SK-N-SH (cell line): ENCODE results near the gene SORBS2.

Experiments
- EZH2phosphoT487 ChIP-seq: fragments of 200-600 bp; sonication (generic); IDR thresholded peaks from 2 replicates; pipeline ENCODE4 v1.6.1; 2017; ENCODE audit warnings: low read depth, mixed run types, mild to moderate bottlenecking, antibody characterized with exemption, moderate library complexity, borderline replicate concordance
- POLR2AphosphoS5 ChIP-seq: IDR thresholded peaks from 2 replicates; pipeline ENCODE4 v1.6.1; 2012; ENCODE audit warnings: low read depth, low read length
- SMC3 ChIP-seq: IDR thresholded peaks from 2 replicates; pipeline ENCODE4 v1.6.1; 2012; ENCODE audit warnings: low read depth, low read length, improper control_type of control experiment
- TF ChIP-seq, protein P1 (sequence below): fragments of 200-600 bp; sonication (generic); IDR thresholded peaks from 2 replicates; pipeline ENCODE4 v1.6.1; 2017; ENCODE audit warnings: antibody characterized with exemption, mild to moderate bottlenecking, moderate library complexity
- TF ChIP-seq, protein P2 (sequence below): IDR thresholded peaks from 2 replicates; pipeline ENCODE4; 2012

DNA sequence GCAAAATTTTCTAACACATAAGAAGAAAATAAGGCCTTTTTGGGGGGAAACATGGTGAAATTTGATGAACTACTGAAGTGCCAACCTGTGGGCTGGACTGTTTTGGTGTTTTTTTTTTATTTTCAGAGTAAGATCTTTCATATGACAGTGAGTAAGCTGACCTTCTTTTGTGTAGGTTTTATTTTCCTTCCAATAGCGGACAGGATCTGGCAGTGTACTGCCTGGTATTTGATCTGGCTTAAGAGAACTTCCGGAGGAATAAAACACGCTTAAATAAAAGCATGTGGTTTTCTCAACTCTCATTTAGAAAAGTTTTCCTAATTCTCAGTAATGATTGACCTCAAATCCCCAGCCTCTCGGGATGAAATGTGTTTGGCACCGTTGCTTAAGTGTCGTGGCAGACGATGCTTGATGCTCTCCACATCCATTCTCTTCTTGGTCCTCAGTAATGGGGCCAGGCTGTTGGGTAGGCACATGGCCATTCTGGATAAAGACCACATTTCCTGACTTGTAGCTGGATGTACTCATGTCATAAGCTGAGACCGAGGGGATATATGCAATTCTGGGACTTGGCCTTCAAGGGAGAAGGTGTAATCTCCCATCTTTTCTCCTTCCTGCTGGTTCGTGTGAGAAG is 211.1 kb downstream of the SORBS2 start:
- no peak for TF ChIP-seq POLR2AphosphoS5
- no peak for TF ChIP-seq EZH2phosphoT487
- no peak for TF ChIP-seq SMC3
- TF ChIP-seq, protein P1, sequence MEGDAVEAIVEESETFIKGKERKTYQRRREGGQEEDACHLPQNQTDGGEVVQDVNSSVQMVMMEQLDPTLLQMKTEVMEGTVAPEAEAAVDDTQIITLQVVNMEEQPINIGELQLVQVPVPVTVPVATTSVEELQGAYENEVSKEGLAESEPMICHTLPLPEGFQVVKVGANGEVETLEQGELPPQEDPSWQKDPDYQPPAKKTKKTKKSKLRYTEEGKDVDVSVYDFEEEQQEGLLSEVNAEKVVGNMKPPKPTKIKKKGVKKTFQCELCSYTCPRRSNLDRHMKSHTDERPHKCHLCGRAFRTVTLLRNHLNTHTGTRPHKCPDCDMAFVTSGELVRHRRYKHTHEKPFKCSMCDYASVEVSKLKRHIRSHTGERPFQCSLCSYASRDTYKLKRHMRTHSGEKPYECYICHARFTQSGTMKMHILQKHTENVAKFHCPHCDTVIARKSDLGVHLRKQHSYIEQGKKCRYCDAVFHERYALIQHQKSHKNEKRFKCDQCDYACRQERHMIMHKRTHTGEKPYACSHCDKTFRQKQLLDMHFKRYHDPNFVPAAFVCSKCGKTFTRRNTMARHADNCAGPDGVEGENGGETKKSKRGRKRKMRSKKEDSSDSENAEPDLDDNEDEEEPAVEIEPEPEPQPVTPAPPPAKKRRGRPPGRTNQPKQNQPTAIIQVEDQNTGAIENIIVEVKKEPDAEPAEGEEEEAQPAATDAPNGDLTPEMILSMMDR = no peak
- TF ChIP-seq, protein P2, sequence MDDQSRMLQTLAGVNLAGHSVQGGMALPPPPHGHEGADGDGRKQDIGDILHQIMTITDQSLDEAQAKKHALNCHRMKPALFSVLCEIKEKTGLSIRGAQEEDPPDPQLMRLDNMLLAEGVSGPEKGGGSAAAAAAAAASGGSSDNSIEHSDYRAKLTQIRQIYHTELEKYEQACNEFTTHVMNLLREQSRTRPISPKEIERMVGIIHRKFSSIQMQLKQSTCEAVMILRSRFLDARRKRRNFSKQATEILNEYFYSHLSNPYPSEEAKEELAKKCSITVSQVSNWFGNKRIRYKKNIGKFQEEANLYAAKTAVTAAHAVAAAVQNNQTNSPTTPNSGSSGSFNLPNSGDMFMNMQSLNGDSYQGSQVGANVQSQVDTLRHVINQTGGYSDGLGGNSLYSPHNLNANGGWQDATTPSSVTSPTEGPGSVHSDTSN = no peak
